GM12873 (cell line): ENCODE data around the gene STX18.

Experiments used
- CTCF ChIP-seq: IDR thresholded peaks from 2 replicates; pipeline ENCODE4 v1.5.1; 2012; ENCODE audit warnings: low read depth, mild to moderate bottlenecking, moderate library complexity, low read length, control low read depth; ENCODE audit not compliant: insufficient read depth; ENCODE audit errors: missing control alignments

The STX18 gene

GRCh38 chr4:4456816-4457578 lies 84.9 kb downstream of the STX18 start:
- no peak for TF ChIP-seq CTCF

- TF ChIP-seq CTCF: no peak
Observed at GRCh38 chr4:4456351-4456750, 85.5 kb downstream of the STX18 start.

GRCh38 chr4:4455210-4455865 lies 86.5 kb downstream of the STX18 start:
- TF ChIP-seq CTCF: no peak

GRCh38 chr4:4446434-4446833 lies 95.4 kb downstream of the STX18 start:
- TF ChIP-seq CTCF: no peak

GRCh38 chr4:4443821-4444220 lies 98.0 kb downstream of the STX18 start:
- no peak for TF ChIP-seq CTCF

DNA sequence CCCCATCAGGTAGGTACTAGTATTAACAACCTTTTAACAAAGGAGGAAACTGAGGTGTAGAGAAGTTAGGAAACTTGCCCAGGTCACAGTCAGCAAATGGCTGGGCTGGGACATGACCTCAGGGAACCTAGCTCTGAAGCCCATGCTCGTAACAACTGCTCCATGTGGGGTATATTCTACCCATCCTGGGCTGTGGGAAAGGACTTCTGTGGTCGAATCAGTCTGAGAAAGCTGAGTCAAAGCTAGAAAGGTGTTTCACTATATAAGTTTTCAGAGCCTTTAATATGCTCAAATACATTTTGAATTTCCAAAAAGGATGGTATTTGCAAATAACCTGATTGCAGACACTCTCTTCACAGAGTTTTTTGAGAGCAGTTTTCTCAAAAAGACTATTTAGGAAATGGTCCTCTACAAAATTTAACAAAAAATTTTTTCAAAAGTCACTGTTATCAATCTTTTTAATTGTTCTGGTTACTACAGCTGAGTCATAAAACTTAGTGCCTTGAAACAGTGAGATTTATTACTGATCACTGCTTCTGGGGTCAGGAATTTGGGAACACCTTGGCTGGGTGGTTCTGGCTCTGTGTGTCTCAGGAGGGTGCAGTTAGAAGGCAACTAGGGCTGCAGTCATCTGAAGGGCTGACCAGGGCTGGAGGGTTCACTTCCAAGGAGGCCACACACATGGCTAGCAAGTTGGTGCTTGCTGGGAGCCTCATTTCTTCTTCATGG lies 101.4 kb downstream of the STX18 start:
- TF ChIP-seq CTCF: no peak

DNA sequence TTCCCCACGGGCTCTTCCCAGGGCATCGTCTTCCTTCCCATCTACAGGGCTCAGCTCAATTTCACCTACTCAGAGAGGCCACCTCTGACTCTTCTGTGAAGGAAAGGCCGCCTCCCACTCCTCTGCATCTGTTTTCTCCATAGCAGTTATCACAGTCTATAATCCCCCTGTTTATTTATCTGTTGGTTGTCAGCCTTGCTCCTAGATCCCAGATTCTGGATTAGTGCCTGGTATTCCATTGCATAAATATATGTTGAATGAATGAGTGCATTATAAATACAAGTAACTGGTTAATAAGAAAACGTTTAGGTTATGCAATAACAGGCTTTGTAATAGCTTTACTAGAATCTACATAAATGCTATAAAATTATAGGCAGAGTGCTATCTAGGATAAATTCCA lies 102.1 kb downstream of the STX18 start:
- TF ChIP-seq CTCF: no peak
